Kidney capillary endothelial cell (primary cell): ENCODE data around the gene PKIG.
A peak's percentile ranks its signal among the peaks of the same experiment; 100 is the strongest.
"Not testable (repeated sequence)": the region's sequence is repeated elsewhere in the genome, so short reads cannot be mapped to it uniquely, and the experiment has no call there.

Source experiments
- DNase-seq: peaks from one replicate; pipeline ENCODE4 v3.0.0-alpha.2; 2018; ENCODE audit warnings: low spot score

PKIG gene

GRCh38 chr20:44582311-44583025 is at the start of gene PKIG:
TSS of gene PKIG (plus strand) at chr20:44582579. CDS start at chr20:44614557, 31,978 bp downstream.
- DNase-seq, result peak; percentile 89

- peak; percentile 41 for DNase-seq
These were observed 49.4 kb upstream of the PKIG start for GRCh38 chr20:44532981-44533331.

- no peak for DNase-seq
These were observed 48.5 kb upstream of the PKIG start for GRCh38 chr20:44533928-44534327.

- DNase-seq, result no peak
These were observed 46.2 kb upstream of the PKIG start for GRCh38 chr20:44536175-44536574.

GRCh38 chr20:44537993-44538392 is 44.4 kb upstream of the PKIG start:
- no peak for DNase-seq

GRCh38 chr20:44540834-44541233 is 41.5 kb upstream of the PKIG start:
- peak; percentile 72 for DNase-seq

DNA sequence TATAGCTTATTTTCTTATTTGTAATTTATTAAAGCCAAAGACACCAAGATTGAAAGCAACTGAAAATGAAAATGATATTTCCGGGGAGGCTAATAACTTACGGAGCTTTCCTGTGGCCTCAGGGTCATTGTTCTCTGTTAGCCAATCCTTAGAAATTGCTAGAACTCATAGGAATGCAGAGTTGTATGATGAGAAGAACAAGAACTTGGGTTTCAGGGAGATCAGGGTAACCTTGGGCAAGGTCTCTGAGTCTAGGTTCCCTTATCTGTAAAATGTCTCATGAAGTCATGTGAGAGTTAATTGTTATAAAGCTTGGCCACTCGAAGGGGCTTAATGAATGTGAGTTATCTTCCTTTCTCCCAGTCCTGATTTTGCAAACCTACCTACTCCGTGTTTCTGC is 40.4 kb upstream of the PKIG start:
- DNase-seq, result no peak

DNA sequence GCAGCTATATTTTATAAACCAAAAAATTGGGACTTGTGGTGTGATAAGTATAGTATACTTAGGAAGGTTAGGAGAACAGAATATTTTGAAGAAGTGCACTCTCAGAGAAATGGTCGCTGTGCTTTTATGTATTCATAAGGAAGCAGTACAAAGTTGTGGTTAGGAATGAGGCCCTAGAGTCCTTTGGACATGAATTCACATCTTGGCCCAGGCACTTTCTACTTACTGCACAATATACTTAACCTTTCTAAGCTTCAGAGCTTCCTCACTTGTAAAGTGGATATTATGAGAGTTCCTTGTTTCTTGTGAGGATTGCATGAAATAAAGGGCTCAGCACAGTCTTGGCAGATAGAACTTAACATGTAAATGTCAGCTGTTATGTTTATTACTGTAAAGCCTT is 39.5 kb upstream of the PKIG start:
- no peak for DNase-seq

GRCh38 chr20:44543358-44543757 is 39.0 kb upstream of the PKIG start:
- no peak for DNase-seq

- DNase-seq, result no peak
These were observed 38.1 kb upstream of the PKIG start for GRCh38 chr20:44544263-44544662.

- DNase-seq, result no peak
These were observed 35.0 kb upstream of the PKIG start for GRCh38 chr20:44547419-44547818.

- peak; percentile 19 for DNase-seq
These were observed 33.3 kb upstream of the PKIG start for GRCh38 chr20:44549123-44549522.

- DNase-seq, result no peak
These were observed 30.3 kb upstream of the PKIG start for GRCh38 chr20:44552050-44552449.

GRCh38 chr20:44552568-44552949 is 29.8 kb upstream of the PKIG start:
- DNase-seq, result no peak

DNA sequence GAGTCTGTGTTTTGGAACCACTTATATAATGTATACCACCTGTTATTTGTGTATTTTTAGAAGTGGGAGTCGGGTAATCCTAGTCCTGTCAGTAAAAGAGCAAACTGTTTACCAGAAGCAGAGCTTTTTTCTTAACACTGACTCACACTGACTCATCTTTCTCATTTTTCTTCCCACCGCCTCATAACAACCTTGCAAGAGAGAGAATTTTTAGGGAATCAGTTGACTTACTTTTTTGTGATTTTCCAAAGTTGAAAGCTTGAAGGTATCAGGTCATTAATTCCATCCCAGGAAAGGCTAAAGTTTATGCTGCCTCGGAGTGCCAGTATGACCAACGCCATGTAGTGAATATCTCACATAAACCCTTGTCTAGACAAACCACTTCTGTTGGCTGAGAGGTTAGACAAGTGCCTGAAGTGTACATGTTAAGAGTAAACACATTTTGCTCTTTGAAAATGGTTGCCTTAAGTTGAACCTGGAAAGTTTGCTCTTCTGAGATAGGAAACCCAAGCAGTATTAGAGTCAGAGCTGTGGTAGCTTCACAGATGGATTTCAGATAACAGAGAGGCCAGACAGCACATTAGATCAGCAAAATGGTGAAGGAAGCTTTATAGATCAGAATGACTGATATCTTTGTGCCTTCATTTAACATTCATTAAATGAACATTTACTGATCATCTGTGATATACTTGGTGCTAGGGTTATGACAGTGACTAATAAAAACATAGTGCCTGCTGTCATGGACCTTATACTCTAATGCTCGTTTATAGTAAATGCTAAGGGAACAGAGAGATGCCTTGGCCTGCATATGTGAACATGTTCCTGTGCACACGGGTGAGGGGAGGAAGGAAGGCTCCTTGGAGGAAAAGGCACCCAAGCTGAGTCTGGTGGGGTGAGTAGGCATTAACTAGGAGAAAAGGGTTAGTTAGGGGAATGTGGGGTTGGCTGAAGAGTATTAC is 29.1 kb upstream of the PKIG start:
- peak; percentile 74 for DNase-seq

- DNase-seq, result no peak
These were observed 23.1 kb upstream of the PKIG start for GRCh38 chr20:44559302-44559701.

GRCh38 chr20:44560229-44560628 is 22.1 kb upstream of the PKIG start:
- no peak for DNase-seq

DNA sequence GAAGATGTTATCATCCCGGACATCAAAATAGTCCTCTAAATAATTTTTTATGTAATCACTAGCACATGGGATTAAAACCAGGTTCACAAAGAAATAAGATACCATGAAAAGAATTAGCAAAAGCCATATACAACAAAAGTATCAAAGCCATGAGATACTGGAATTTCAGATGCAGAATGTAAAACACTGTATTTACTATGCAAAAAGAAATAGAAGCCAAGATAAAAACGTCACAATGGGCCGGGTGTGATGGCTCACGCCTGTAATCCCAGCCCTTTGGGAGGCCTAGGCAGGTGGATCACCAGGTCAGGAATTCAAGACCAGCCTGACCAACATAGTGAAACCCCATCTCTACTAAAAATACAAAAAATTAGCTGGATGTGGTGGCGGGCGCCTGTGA is 21.6 kb upstream of the PKIG start:
- DNase-seq, result not testable (repeated sequence)

- DNase-seq, result no peak
These were observed 20.5 kb upstream of the PKIG start for GRCh38 chr20:44561876-44562275.

DNA sequence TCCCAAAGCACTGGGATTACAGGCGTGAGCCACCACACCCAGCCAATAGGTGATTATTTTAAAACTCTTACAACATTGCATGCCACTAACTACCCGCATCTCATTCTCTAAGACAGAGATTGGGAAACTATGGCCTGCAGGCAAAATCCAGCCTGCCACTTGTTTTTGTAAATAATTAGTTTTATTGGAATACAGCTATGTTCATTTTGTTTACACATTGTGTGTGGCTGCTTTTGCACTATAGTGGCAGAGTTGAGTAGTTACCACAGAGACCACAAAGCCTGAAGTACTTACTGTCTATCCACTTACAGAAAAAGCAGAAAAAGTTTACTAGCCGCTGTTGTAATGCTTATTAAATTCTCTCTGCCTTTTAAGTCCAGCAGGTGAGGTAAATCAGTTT is 16.4 kb upstream of the PKIG start:
- no peak for DNase-seq

DNA sequence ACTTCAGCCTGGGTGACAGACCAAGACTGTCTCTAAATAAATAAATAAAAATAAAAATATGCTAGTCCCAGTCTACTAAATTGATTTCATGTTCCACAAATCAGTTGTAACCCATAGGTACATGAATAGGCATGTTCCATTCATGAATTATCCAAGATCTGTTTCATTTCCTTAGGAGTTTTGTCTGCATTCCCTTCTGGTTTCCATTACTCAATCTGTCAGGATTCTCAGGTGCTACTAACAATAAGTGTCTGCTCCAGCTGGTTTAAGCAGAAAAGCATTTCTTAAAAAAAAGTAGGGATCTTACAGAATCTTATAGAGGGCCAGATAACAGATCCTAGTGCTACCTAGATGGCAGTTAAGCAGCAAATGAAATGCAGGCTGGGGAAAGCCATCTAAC is 15.6 kb upstream of the PKIG start:
- no peak for DNase-seq

GRCh38 chr20:44570367-44570766 is 12.0 kb upstream of the PKIG start:
- DNase-seq, result no peak

- DNase-seq, result no peak
These were observed 10.9 kb upstream of the PKIG start for GRCh38 chr20:44571362-44571988.
